Keratinocyte (primary cell): ENCODE data around the gene POU4F1.

Experiments
- EZH2 ChIP-seq: IDR thresholded peaks from one replicate; pipeline ENCODE4 v1.6.1; 2012; ENCODE audit warnings: inconsistent platforms, mild to moderate bottlenecking, low read length, moderate library complexity
- TF ChIP-seq, protein P1 (sequence below), 3 experiments: IDR thresholded peaks in 1 of 3; conservative IDR thresholded peaks in 1 of 3; optimal IDR thresholded peaks in 1 of 3; 2 replicates in 2 of 3; 3 replicates in 1 of 3; pipeline versions ENCODE3 to v1.5.1; 2011; ENCODE audit warnings: low read length in 3 of 3, mild to moderate bottlenecking in 3 of 3, moderate library complexity in 2 of 3, control low read depth in 1 of 3, inconsistent platforms in 1 of 3; ENCODE audit not compliant: insufficient read depth in 2 of 3; ENCODE audit errors: extremely low read depth in 1 of 3

- TF ChIP-seq, protein P1, sequence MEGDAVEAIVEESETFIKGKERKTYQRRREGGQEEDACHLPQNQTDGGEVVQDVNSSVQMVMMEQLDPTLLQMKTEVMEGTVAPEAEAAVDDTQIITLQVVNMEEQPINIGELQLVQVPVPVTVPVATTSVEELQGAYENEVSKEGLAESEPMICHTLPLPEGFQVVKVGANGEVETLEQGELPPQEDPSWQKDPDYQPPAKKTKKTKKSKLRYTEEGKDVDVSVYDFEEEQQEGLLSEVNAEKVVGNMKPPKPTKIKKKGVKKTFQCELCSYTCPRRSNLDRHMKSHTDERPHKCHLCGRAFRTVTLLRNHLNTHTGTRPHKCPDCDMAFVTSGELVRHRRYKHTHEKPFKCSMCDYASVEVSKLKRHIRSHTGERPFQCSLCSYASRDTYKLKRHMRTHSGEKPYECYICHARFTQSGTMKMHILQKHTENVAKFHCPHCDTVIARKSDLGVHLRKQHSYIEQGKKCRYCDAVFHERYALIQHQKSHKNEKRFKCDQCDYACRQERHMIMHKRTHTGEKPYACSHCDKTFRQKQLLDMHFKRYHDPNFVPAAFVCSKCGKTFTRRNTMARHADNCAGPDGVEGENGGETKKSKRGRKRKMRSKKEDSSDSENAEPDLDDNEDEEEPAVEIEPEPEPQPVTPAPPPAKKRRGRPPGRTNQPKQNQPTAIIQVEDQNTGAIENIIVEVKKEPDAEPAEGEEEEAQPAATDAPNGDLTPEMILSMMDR (optimal IDR thresholded peaks at IDR 0.05 in 1 of 3, IDR thresholded peaks at IDR 0.05 in 1 of 3, conservative IDR thresholded peaks at IDR 0.05 in 1 of 3; ENCODE audit: extremely low read depth in 1 of 3, insufficient read depth in 2 of 3, low read length in 3 of 3) = no peak
- no peak for TF ChIP-seq EZH2
Observed at GRCh38 chr13:78608252-78608687, 4.9 kb upstream of the POU4F1 start.
